GM23338 (cell line): Measurements from ENCODE around the gene DNAH8.

Experiments used
- CREB1 ChIP-seq: fragments of 250-450 bp; sonication (Bioruptor Pico); IDR thresholded peaks from 2 replicates; pipeline ENCODE4 v1.5.0; 2020; ENCODE audit warnings: low read depth, mild to moderate bottlenecking, moderate library complexity
- ETS1 ChIP-seq: IDR thresholded peaks from 2 replicates; pipeline ENCODE4 v1.6.1; 2016; ENCODE audit warnings: antibody characterized with exemption
- EZH2 ChIP-seq: fragments of 200-600 bp; sonication (generic); IDR thresholded peaks from one replicate; pipeline ENCODE4 v1.8.0; 2017; ENCODE audit warnings: antibody characterized with exemption, mild to moderate bottlenecking, low read depth; ENCODE audit not compliant: unreplicated experiment
- EZH2phosphoT487 ChIP-seq: fragments of 200-600 bp; sonication (generic); IDR thresholded peaks from one replicate; pipeline ENCODE4 v1.8.1; 2018; ENCODE audit warnings: antibody characterized with exemption; ENCODE audit not compliant: unreplicated experiment
- JUNB ChIP-seq: IDR thresholded peaks from one replicate; pipeline ENCODE4 v1.6.1; 2016; ENCODE audit warnings: antibody characterized with exemption; ENCODE audit not compliant: unreplicated experiment
- POLR2AphosphoS5 ChIP-seq: IDR thresholded peaks from 2 replicates; pipeline ENCODE4 v1.6.1; 2016; ENCODE audit warnings: antibody characterized with exemption, low read depth
- STAT1 ChIP-seq: IDR thresholded peaks from one replicate; pipeline ENCODE4 v1.6.1; 2016; ENCODE audit warnings: antibody characterized with exemption; ENCODE audit not compliant: unreplicated experiment
- ZNF114 ChIP-seq: fragments of 250-450 bp; sonication (Bioruptor Pico); IDR thresholded peaks from 2 replicates; pipeline ENCODE4 v1.5.0; 2020; ENCODE audit warnings: mild to moderate bottlenecking, moderate library complexity
- ZNF331 ChIP-seq: fragments of 250-450 bp; sonication (Bioruptor Pico); IDR thresholded peaks from 2 replicates; pipeline ENCODE4 v1.5.0; 2020; ENCODE audit warnings: low read depth, mild to moderate bottlenecking, moderate library complexity
- TF ChIP-seq, protein P1 (sequence below): IDR thresholded peaks from one replicate; pipeline ENCODE4 v1.6.1; 2018; ENCODE audit warnings: antibody characterized with exemption; ENCODE audit not compliant: unreplicated experiment
- TF ChIP-seq, protein P2 (sequence below), 2 experiments: fragments of 200-600 bp in 1 of 2; sonication (generic) in 1 of 2; conservative IDR thresholded peaks; 2 replicates each; pipeline versions ENCODE4 v1.5.1 to v1.6.1; 2016 to 2017; ENCODE audit warnings: antibody characterized with exemption in 2 of 2, low read depth in 2 of 2, mild to moderate bottlenecking in 2 of 2, moderate library complexity in 1 of 2

- TF ChIP-seq, protein P1, sequence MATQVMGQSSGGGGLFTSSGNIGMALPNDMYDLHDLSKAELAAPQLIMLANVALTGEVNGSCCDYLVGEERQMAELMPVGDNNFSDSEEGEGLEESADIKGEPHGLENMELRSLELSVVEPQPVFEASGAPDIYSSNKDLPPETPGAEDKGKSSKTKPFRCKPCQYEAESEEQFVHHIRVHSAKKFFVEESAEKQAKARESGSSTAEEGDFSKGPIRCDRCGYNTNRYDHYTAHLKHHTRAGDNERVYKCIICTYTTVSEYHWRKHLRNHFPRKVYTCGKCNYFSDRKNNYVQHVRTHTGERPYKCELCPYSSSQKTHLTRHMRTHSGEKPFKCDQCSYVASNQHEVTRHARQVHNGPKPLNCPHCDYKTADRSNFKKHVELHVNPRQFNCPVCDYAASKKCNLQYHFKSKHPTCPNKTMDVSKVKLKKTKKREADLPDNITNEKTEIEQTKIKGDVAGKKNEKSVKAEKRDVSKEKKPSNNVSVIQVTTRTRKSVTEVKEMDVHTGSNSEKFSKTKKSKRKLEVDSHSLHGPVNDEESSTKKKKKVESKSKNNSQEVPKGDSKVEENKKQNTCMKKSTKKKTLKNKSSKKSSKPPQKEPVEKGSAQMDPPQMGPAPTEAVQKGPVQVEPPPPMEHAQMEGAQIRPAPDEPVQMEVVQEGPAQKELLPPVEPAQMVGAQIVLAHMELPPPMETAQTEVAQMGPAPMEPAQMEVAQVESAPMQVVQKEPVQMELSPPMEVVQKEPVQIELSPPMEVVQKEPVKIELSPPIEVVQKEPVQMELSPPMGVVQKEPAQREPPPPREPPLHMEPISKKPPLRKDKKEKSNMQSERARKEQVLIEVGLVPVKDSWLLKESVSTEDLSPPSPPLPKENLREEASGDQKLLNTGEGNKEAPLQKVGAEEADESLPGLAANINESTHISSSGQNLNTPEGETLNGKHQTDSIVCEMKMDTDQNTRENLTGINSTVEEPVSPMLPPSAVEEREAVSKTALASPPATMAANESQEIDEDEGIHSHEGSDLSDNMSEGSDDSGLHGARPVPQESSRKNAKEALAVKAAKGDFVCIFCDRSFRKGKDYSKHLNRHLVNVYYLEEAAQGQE, result no peak
- TF ChIP-seq, protein P2, sequence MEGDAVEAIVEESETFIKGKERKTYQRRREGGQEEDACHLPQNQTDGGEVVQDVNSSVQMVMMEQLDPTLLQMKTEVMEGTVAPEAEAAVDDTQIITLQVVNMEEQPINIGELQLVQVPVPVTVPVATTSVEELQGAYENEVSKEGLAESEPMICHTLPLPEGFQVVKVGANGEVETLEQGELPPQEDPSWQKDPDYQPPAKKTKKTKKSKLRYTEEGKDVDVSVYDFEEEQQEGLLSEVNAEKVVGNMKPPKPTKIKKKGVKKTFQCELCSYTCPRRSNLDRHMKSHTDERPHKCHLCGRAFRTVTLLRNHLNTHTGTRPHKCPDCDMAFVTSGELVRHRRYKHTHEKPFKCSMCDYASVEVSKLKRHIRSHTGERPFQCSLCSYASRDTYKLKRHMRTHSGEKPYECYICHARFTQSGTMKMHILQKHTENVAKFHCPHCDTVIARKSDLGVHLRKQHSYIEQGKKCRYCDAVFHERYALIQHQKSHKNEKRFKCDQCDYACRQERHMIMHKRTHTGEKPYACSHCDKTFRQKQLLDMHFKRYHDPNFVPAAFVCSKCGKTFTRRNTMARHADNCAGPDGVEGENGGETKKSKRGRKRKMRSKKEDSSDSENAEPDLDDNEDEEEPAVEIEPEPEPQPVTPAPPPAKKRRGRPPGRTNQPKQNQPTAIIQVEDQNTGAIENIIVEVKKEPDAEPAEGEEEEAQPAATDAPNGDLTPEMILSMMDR (conservative IDR thresholded peaks at IDR 0.05; ENCODE audit: low read depth in 2 of 2), result no peak
- TF ChIP-seq CREB1 (CRISPR knock-in tag) (no peak), EZH2phosphoT487 (no peak), STAT1 (no peak), ETS1 (no peak), ZNF331 (CRISPR knock-in tag) (no peak), EZH2 (no peak), ZNF114 (CRISPR knock-in tag) (no peak), POLR2AphosphoS5 (no peak), JUNB (no peak)
Measured at GRCh38 chr6:38929560-38929959, 214.4 kb downstream of the DNAH8 start.
